Hepatic stellate cell (primary cell): ENCODE results near the gene EPS8L1.
"Not testable (repeated sequence)": the region's sequence is repeated elsewhere in the genome, so short reads cannot be mapped to it uniquely, and the experiment has no call there.

ENCODE experiments used
- DNase-seq: peaks from one replicate; pipeline ENCODE4 v3.0.0; 2011; ENCODE audit warnings: low spot score

EPS8L1 gene

DNA sequence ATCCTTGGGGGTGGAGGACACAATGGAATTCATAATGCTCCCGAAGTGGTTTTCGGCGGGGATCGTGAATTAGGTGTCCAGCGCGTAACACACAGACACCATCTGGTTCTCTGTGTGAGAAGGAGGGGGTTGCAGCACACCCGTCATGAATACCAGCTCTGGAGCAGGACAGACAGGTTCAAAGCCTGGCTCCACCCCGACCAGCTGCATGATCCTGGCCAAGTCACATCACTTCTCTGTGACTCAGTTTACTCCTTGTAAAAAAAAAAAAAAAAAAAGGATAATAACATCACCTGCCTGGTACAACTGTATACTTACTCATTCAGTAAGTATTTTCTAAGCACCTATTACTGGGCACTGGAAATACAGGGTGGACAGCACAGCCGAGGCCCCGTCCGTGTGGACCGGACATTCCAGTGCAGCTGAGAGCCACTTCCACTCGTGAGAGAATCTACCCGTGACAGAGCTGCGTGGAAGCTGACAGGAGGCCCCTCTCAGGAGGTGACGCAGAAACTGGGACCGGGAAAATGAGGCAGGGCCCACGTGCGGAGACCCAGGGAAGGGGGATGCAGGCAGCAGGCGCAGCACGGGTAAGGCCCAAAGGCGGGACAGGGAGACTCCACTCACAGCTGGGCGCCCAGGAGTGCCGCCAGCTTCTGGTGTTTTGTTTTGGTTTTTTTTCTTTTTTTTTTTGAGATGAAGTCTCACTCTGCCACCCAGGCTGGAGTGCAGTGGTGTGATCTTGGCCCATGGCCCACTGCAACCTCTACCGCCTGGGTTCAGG, 24.7 kb upstream of the EPS8L1 start:
- DNase-seq, result no peak

DNA sequence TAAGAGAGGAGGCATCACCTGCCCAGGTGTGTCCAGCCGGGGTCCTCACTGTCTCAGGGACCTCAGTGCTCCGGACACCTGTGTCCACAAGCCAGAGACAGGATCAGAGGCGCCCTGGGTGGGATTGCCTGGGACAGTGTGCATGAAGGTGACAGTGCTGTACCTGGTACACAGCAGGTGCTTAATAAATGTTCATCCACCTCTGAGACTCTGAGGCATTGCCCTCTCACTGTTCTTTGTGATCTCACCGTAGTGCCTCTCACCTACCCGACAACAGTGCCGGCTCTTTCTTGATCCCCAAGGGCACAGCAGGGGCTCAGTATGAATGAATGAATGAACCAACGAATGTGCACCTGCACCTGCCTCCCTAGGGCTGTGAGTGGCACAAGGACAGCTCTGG, 21.9 kb upstream of the EPS8L1 start:
- DNase-seq, result no peak

DNA sequence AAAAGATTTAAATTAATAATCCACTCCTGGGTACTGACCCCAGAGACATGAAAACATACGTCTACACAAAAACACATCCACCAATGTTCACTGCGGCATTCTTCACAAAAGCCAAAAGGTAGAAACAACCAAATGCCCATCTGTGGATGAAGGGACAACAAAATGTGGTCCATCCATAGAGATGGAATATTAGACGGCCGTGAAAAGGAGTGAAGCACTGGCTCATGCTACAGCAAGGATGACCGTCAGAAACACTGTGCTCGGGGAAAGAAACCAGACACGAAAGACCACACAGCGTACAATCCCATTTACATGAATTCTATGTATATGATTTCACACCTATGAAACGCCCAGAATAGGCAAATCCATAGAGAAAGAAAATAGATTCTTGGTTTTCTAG, 18.8 kb upstream of the EPS8L1 start:
- DNase-seq, result no peak

DNA sequence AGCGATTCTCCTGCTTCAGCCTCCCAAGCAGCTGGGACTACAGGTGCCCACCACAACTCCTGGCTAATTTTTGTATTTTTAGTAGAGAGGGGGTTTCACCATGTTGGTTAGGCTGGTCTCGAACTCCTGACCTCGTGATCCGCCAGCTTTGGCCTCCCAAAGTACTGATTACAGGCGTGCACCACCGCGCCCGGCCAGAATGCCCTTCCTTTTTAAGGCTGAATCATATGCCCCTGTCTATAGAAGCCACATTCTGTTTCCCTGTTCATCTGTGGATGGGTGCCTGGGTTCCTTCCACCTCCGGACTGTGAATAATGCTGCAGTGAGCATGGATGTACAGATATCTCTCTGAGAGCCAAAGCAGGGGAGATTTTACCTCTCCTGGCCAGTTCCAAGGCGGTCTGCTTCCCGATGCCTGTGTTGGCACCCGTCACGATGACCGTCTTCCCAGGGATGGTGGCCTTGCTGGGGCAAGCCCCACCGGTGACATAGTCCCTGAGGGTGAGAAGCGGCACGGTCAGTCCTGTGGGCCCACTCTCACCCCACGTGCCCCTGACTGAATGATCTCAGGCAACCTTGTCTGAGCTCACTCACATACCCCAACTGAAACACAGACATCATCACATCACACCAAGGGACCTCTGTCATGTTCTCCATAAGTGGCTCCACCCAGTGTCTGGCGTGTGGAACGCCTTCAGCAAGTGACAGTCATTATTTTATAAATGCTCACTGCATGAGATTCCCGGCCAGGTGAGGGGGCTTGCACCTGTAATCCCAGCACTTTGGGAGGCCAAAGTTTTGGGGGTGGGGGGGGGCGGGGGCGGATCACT, 16.7 kb upstream of the EPS8L1 start:
- DNase-seq, result no peak

DNA sequence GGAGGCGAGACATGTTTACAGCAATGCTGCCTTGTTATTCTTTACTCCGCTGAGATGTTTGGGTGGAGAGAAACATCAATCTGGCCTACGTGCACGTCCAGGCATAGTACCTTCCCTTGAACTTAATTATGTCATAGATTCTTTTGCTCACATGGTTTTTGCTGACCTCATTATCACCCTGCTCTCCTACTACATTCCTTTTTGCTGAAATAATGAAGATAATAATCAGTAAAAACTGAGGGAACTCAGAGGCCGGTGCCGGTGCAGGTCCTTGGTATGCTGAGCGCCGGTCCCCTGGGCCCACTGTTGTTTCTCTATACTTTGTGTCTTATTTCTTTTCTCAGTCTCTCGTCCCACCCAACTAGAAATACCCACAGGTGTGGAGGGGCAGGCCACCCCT, 15.4 kb upstream of the EPS8L1 start:
- DNase-seq, result not testable (repeated sequence)

DNA sequence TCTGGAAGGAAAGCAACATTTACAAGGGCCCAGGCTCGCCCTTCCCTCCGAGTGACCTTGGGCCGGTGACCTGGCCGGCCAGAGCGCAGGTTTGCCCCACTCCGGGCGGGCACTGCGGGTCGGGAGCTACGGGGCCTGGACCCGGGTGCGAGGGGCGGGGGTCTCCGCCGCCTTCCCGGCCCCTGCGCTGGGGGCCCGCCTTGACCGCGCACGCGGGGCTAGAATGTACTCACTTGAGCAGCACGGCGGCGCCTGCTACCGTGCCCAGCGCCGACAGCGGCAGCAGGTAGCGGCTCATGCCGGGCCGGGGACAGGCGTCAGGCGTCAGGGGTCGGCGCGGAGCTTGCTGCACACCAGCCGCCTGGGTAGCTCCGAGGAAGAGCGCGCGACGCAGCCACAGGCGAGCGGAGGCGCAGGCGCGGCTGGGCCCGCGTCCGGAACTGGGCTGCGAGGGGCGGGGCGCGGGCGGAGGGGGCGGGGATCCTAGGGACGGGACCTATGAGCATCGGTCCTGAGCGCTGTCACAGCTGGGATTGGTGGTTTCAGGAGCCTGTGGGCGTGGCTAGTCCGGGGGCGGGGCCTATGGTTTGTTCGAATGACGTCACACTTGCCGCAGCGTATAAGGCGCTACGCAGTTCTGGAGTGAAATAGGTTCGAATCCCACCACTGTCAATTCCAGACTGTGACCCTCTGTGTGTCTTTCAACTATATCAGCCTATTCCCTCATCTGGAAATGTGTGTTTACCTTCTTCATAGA, 12.8 kb upstream of the EPS8L1 start, which contains the start of gene RDH13:
TSS of gene RDH13 (minus strand) at position 414 of the 757 bp plus-strand sequence. CDS start at position 298, 116 bp downstream.
- DNase-seq, result peak; percentile 99

DNA sequence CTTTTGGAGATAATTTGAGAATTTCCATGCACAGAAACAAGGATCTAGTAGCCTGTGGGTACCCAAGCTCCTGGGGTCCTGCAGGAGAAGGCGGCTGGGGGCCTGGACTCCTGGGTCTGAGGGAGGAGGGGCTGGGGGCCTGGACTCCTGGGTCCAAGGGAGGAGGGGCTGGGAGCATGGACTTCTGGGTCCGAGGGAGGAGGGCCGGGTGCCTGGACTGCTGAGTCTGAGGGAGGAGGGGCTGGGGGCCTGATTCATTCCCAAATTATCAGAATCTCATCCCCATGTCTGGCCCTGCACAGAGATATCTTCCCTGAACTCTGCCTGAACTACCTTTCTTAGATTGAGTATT, 12.2 kb upstream of the EPS8L1 start:
- DNase-seq, result no peak

DNA sequence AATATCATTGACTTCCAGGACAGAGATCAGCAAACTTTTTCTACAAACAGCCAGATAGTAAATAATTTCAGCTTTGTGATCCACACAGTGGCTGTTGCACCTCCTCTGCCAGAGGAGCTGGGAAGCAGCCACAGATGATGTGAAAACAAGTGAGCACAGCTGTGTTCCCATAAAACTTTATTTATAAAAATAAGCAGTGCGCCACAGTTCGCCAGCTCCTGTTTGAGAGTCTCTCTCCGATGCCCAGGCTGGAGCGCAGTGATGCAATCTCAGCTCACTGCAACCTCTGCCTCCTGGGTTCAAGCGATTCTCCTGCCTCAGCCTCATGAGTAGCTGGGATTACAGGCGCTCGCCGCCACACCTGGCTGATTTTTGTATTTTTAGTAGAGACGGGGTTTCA, 10.2 kb upstream of the EPS8L1 start:
- not testable (repeated sequence) for DNase-seq

DNA sequence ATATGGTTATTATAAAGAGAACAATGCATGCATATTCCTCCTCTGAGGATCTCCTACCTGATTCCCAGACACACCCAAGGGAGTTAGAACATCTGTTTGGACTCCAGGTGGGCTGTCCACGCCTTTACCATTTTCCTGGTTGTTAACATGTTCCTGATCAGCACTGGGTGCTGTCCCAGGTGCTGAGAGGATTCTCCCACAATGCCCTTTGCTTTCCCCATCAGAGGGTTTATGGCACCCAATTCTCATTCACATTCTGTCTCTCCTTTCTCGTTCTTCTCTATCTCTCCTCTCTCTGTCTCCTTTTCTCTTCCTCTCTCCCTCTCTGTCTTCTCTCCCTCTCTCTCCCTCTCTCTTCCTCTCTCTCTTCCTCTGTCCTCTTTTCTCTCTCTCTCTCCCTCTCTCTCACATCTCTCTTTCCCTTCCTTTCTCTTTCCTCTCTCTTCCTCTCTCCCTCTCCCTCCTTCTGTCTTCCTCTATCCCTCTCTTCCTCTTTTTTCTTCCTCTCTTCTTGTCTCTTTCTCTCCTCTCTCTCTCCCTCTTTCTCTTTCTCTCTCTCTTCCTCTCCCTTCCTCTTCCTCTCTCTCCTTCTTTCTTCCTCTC, 9.5 kb upstream of the EPS8L1 start:
- no peak for DNase-seq

DNA sequence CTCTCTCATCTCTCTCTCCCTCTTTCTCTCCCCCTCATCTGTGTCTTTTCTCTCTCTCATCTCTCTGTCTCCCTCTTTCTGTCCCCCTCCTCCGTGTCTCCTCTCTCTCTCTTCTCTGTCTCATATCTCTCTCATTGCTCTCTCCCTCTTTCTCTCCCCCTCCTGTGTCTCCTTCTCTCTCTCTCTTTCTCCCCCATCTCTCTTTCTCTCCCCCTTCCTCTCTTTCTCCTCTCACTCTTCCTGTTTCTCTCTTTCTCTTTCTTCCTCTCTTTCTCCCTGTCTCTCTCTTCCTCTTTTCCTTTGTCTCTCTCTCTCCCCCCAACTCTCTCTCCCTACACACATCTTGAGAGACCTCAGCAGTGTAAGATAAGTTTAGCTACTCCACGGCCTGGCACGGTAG, 7.8 kb upstream of the EPS8L1 start:
- DNase-seq, result no peak

DNA sequence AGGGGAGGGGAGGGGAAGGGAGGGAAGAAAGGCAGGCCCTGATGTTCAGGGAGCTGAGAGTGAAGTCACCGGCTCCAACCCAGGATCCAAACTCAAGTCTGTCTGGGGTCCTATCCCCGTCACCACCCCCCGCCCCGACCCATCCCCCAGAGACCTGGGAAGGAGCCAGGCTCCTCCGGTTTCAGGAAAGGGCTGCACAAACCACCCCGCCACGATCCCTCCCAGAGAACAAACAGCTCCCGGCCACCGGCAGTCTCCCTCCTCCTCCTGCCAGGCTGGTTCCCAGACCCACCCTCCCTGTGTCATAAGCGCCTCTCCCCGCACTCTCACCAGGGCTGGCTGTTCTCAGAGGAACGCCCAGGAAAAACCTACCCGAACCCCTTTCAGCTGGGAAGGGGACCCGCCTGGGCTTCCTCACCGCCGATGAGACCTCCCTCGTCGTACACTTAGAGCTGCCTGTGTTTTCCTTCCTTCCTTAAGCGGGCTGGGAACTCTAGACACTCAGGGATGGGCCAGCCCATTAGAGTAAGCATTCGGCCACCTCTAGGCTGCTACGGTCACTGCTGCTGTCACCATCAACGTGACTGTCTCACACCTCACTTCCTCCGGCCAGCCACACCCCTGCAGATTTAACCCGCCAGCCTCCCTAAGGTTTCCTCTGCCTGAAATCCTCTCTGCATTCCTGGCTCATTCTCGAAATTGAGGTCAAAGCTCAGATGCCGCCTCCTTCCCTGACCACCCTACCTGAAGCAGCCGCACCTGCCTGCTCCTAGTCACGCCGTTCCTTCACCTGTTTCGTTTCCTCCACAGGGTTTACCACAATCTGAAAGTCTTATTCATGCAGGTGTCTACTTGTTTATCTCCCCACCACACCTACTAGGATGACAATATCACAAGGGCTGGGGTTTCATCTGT, 6.5 kb upstream of the EPS8L1 start:
- peak; percentile 60 for DNase-seq

DNA sequence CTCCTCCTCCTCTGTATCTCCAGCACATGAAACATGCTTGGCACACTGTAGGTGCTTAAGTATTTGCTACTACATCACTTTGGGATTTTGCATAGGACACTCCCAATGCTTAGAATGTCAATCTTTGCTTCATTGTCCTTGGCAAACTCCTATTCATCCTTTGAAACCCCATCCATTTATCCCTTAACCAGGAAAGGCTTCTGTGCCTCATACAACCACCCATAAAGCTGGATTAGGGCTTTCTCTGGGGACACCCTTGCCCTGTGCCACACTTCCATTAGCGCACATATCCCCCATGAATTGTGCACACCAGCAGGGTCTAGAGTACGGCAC, 5.8 kb upstream of the EPS8L1 start:
- DNase-seq, result no peak

DNA sequence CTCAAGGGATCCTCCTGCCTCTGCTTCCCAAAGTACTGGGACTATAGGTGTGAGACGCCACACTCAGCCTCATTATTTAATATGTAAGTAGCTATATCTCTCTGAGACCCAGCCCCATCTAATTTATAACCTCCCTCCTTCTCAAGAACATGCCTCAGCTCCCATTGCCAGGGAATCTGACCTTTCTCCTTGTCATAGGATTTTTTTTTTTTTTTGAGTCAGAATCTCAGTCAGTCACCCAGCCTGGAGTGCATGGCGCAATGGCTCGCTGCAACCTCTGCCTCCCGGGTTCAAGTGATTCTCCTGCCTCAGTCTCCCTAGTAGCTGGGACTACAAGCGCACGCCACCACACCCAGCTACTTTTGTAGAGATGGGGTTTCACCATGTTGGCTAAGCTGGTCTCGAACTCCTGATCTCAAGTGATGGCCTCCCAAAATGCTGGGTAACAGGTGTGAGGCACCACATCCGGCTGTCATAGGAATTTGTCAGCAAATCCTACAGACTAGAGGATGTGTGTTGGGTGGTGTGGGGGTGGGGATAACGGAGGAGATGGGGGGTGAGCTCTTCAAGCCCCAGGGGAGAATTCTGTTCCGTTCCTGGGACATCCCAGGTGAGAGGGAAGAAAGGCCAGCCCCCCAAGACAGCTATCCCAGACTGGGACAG, 5.1 kb upstream of the EPS8L1 start:
- DNase-seq, result no peak

DNA sequence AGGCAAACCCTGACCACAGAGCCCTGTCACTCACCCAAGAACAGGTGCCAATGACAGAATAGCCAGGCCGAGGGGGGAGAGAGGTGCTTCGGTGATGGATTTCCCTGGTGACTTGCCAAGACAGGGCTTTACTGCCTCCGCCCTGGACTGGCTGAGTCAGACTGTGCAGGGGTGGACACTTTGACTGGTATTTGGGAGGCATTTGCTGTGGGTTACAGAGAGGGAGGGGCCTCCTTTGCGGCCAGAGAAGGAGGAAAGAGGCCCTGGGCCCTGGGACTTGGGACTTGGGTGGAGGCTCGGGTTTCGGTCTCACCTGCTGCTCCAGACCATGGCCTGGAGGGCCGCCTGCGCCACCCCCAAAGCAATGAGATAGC, 4.6 kb upstream of the EPS8L1 start:
- DNase-seq, result peak; percentile 83

DNA sequence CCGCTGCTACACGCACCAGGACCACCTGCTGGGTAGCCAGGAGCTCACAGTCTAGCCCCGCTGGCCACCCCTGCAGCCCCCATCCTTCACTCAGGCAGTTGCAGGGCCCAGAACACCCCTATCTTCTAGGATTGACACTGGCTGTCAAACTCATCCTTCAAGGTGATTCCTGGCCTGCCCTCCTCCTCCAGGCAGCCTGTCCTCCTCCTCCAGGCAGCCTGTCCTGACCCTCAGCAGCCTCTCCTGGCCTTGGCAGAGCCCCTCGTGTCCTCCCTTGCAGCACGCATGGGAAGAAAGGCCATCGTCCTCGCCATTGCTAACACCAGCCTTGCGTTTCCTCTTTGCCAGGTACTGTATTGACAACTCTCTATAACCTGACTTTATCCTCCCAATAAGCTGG, 3.8 kb upstream of the EPS8L1 start:
- DNase-seq, result no peak

DNA sequence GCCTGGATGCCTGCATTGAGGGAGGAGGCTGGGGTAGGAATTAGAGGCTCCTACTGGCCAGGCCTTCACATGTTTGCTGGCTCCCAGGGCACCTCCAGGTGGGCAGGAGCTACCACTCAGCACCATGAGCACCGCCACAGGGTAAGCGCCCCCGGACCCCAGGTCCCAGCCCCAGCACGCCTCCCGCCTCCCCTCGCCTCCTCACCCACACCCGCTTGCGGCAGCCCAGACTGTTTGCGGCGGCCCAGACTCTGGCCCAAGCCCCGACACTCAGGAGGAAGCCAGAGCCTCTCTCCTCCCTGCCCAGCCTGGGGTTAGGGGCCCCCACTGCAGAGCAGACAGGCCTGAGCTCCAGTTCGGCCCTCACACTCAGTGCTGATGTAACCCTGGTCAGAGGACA, 652 bp downstream of the EPS8L1 start:
- DNase-seq, result no peak

DNA sequence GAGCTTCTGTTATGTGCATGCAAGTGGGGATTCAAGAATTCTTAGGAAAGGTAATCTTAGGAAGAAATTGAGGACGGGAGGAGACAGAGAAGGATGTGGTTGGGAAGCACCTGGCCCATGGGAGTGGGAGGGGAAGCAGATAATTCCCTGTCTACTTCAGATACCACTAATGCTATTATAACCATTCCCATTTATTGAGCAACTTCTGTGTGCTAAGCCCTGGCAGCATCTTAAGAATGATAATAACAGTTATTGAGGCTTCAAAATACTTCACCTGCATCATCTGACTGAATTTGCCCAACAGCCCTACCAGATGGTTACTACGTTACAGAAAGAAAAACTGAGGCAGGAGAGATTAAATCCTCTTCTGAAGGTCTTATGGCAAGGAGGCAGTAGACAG, 1.4 kb downstream of the EPS8L1 start:
- DNase-seq, result no peak

DNA sequence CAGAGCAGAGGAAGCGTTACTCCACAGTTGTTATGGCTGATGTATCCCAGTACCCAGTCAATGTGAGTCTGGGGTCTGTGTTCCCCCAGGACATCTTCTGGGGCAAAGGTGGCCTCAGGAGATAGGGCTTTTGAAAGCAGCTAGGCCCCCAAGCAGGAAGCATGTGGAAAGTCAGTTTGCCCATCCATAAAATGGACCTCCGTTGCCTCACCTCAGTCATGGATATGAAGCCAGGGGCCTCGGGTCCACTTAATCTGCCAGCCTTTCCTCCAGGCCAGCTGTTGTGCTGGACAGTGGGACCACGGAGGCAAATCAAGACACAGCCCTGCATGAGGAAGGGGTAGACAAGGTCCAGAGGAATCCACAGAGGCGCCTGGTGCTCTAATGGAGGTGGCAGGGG, 3.3 kb downstream of the EPS8L1 start:
- no peak for DNase-seq

DNA sequence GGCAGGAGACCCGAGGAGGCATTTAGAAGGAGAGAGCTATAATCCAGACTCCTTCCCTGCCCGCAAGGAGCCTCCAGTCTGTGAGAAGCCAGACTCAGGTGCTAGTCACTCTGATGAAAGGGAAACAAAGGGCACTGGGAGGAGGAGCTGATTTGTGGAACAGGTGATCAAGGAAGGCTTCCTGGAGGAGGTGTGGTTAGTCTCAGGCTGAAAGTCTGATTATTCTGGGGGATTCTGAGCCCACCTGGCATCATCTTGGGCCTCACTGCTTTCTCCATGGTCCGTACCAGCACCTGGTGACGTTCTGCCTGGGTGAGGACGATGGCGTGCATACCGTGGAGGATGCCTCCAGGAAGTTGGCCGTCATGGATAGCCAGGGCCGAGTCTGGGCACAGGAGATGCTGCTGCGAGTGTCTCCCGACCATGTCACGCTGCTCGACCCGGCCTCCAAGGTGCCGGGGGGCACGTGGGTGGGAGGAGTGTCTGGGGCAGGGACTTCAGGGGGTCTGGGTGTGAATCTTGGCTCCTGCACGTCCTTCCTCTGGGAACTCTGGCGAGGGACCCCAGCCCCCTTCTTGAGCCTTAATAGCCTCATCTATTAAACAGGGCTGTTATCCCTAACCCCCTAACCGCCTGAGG, 3.9 kb downstream of the EPS8L1 start:
- no peak for DNase-seq
